ENCODE data around the gene SORBS2. TPM values are rescaled to one million over a fixed set of nuclear protein-coding genes. Genes with fewer than 3 reads are reported as not detected.

SORBS2 gene
- total and polyA plus RNA-seq, 2 of the 8 experiments (the other 6 are each of a cell fraction or from before 2014, with no cell fraction given) = 73.0 to 87.1 TPM

- peaks cover 0 to 3% (median 0%) of the 10 kb centered on the region in 4 experiments; a peak in 2 of 7 replicates for H3K4me1 ChIP-seq (replicated peaks in 1 of 4; ENCODE audit: control insufficient read depth in 3 of 4, insufficient read depth in 4 of 4, low read length in 3 of 4)
- H2BK20ac ChIP-seq (ENCODE audit: low read length) = no peak overlapping the region
- H4K20me1 ChIP-seq (replicated peaks in 1 of 2; ENCODE audit: control insufficient read depth in 1 of 2, insufficient read depth in 2 of 2, low read length in 2 of 2) = no peaks in the 10 kb centered on the region
- H4K91ac ChIP-seq (replicated peaks; ENCODE audit: insufficient read length, low read length) = no peak overlapping the region
- no peak overlapping the region for H3K23ac ChIP-seq (ENCODE audit: insufficient read length)
- 86% methylated on average over 1 of the region's 1 CpG; no CpG with 5 or more reads in 1 of the 2 experiments for WGBS, 2 experiments (ENCODE audit: extremely low coverage in 1 of 2, insufficient coverage in 1 of 2, insufficient read length in 1 of 2, insufficient replicate concordance in 2 of 2, low coverage in 1 of 2, low lambda C conversion rate in 2 of 2, missing lambda C conversion rate in 1 of 2)
- H3K9ac ChIP-seq (replicated peaks in 1 of 4; ENCODE audit: extremely low read depth in 1 of 4, low read depth in 3 of 4, low read length in 3 of 4) = no peak overlapping the region
- H3K27ac ChIP-seq (ENCODE audit: low read depth, low read length) = no peak overlapping the region
- no peak overlapping the region for H3K14ac ChIP-seq (ENCODE audit: insufficient read length)
- H3K79me1 ChIP-seq (ENCODE audit: low read depth, low read length) = no peaks in the 10 kb centered on the region
- H3K36me3 ChIP-seq (ENCODE audit: control insufficient read depth in 2 of 4, insufficient read depth in 4 of 4, low read length in 3 of 4) = no peaks in the 10 kb centered on the region; a peak in 1 of 8 replicates
- H2AFZ ChIP-seq (ENCODE audit: low read length) = no peak overlapping the region
- no peaks in the 10 kb centered on the region for H3K27me3 ChIP-seq (replicated peaks in 1 of 4; ENCODE audit: control insufficient read depth in 3 of 4, extremely low read depth in 1 of 4, insufficient read depth in 3 of 4, low read length in 3 of 4)
- no peaks in the 10 kb centered on the region for H3K9me3 ChIP-seq (ENCODE audit: insufficient read depth in 2 of 2, low read depth in 1 of 2, low read length in 1 of 2)
- H3K4me2 ChIP-seq (ENCODE audit: insufficient read depth in 1 of 2, low read depth in 2 of 2, low read length in 2 of 2) = no peak overlapping the region
- H2BK5ac ChIP-seq (ENCODE audit: low read depth, low read length) = no peak overlapping the region
- ChIA-PET POLR2A (ENCODE audit: partially characterized antibody) (no interaction called here), CTCF (ENCODE audit: partially characterized antibody) (no interaction called here)
- H3K4me3 ChIP-seq (ENCODE audit: extremely low read depth in 1 of 4, insufficient read depth in 2 of 4, low read depth in 3 of 4, low read length in 4 of 4) = no peak overlapping the region
- H4K5ac ChIP-seq (ENCODE audit: insufficient read length, low read depth, low read length) = no peak overlapping the region
- no peak overlapping the region for H2AK5ac ChIP-seq (ENCODE audit: low read depth, low read length)
- H2BK120ac ChIP-seq (replicated peaks; ENCODE audit: low read depth, low read length) = no peak overlapping the region
- no peak overlapping the region for H4K8ac ChIP-seq (ENCODE audit: extremely low read depth, insufficient read depth, low read length)
- FAIRE-seq = no peak
- no peak overlapping the region for H2BK12ac ChIP-seq (ENCODE audit: low read depth, low read length)
- H3K56ac ChIP-seq (replicated peaks; ENCODE audit: insufficient read length, low read depth, low read length) = no peak overlapping the region
- H2BK15ac ChIP-seq (ENCODE audit: low read length) = no peak overlapping the region
- H3K4ac ChIP-seq (replicated peaks; ENCODE audit: insufficient read length, low read depth, low read length) = no peak overlapping the region
- no peak overlapping the region for H3K18ac ChIP-seq (ENCODE audit: extremely low read depth, low read length)
- H3K23me2 ChIP-seq (ENCODE audit: low read depth, low read length) = no peaks in the 10 kb centered on the region
- DNase-seq (ENCODE audit: low read depth in 1 of 2, low spot score in 2 of 2) = no peak
- H3K79me2 ChIP-seq (ENCODE audit: control insufficient read depth in 1 of 2, insufficient read depth in 2 of 2, low read length in 2 of 2) = no peaks in the 10 kb centered on the region
- TF ChIP-seq SP1 (IDR thresholded peaks at IDR 0.05; ENCODE audit: low read depth, low read length) (no peak), ZNF274 (IDR thresholded peaks at IDR 0.05; ENCODE audit: borderline replicate concordance, extremely low read depth, low read length) (no peak), KDM5A (IDR thresholded peaks at IDR 0.05; ENCODE audit: low read length) (no peak), RAD21 (IDR thresholded peaks at IDR 0.05 in 1 of 2, conservative IDR thresholded peaks at IDR 0.05 in 1 of 2; ENCODE audit: low read depth in 2 of 2, low read length in 2 of 2) (no peak), RBBP5 (IDR thresholded peaks at IDR 0.05; ENCODE audit: borderline replicate concordance, low read depth, low read length) (no peak), TCF12 (IDR thresholded peaks at IDR 0.05; ENCODE audit: low read depth, low read length) (no peak), JUN (IDR thresholded peaks at IDR 0.05; ENCODE audit: low read depth, low read length) (no peak), FOSL1 (IDR thresholded peaks at IDR 0.05; ENCODE audit: insufficient read depth, low read depth, low read length) (no peak), HDAC2 (IDR thresholded peaks at IDR 0.05; ENCODE audit: borderline replicate concordance in 1 of 2, low read depth in 2 of 2, low read length in 2 of 2) (no peak), YY1 (IDR thresholded peaks at IDR 0.05; ENCODE audit: low read depth, low read length) (no peak), JUND (IDR thresholded peaks at IDR 0.05; ENCODE audit: low read length) (no peak), CHD2 (IDR thresholded peaks at IDR 0.05; ENCODE audit: low read length) (no peak), NRF1 (IDR thresholded peaks at IDR 0.05; ENCODE audit: low read depth, low read length) (no peak), TAF1 (IDR thresholded peaks at IDR 0.05; ENCODE audit: low read depth, low read length) (no peak), SP4 (IDR thresholded peaks at IDR 0.05; ENCODE audit: low read length) (no peak), CBX8 (IDR thresholded peaks at IDR 0.05; ENCODE audit: borderline replicate concordance, low read depth, low read length) (no peak)
Observed at GRCh38 chr4:185713731-185714130, 98.3 kb downstream of the SORBS2 start.
